ENCODE results near the gene SHF. TPM values are rescaled to one million over a fixed set of nuclear protein-coding genes. Genes with fewer than 3 reads are reported as not detected.

Gene SHF
- total and polyA plus RNA-seq, 2 of the 8 experiments (the other 6 are each of a cell fraction or from before 2014, with no cell fraction given), result 13.1 to 26.7 TPM

GRCh38 chr15:45123397-45123796 lies 64.4 kb downstream of the SHF start:
- Histone ChIP-seq H3K27me3 (replicated peaks in 1 of 4; ENCODE audit: control insufficient read depth in 3 of 4, extremely low read depth in 1 of 4, insufficient read depth in 3 of 4, low read length in 3 of 4) (peaks cover 13 to 47% (median 28%) of the 10 kb centered on the region in 4 experiments), H3K4me1 (replicated peaks in 1 of 4; ENCODE audit: control insufficient read depth in 3 of 4, insufficient read depth in 4 of 4, low read length in 3 of 4) (no peaks in the 10 kb centered on the region), H3K4me2 (ENCODE audit: insufficient read depth in 1 of 2, low read depth in 2 of 2, low read length in 2 of 2) (no peak overlapping the region), H2BK120ac (replicated peaks; ENCODE audit: low read depth, low read length) (no peak overlapping the region), H3K36me3 (ENCODE audit: control insufficient read depth in 2 of 4, insufficient read depth in 4 of 4, low read length in 3 of 4) (no peaks in the 10 kb centered on the region), H3K79me1 (ENCODE audit: low read depth, low read length) (no peaks in the 10 kb centered on the region), H3K14ac (ENCODE audit: insufficient read length) (no peak overlapping the region), H3K23me2 (ENCODE audit: low read depth, low read length) (no peaks in the 10 kb centered on the region), H4K91ac (replicated peaks; ENCODE audit: insufficient read length, low read length) (no peak overlapping the region), H4K8ac (ENCODE audit: extremely low read depth, insufficient read depth, low read length) (no peak overlapping the region), H3K4me3 (ENCODE audit: extremely low read depth in 1 of 4, insufficient read depth in 2 of 4, low read depth in 3 of 4, low read length in 4 of 4) (no peak overlapping the region), H3K18ac (ENCODE audit: extremely low read depth, low read length) (no peak overlapping the region), H2BK20ac (ENCODE audit: low read length) (no peak overlapping the region), H2BK5ac (ENCODE audit: low read depth, low read length) (no peak overlapping the region), H3K27ac (ENCODE audit: low read depth, low read length) (no peak overlapping the region), H4K5ac (ENCODE audit: insufficient read length, low read depth, low read length) (no peak overlapping the region), H3K56ac (replicated peaks; ENCODE audit: insufficient read length, low read depth, low read length) (no peak overlapping the region), H2BK12ac (ENCODE audit: low read depth, low read length) (no peak overlapping the region), H2AK5ac (ENCODE audit: low read depth, low read length) (no peak overlapping the region), H2BK15ac (ENCODE audit: low read length) (no peak overlapping the region), H3K9me3 (ENCODE audit: insufficient read depth in 2 of 2, low read depth in 1 of 2, low read length in 1 of 2) (no peaks in the 10 kb centered on the region), H3K9ac (replicated peaks in 1 of 4; ENCODE audit: extremely low read depth in 1 of 4, low read depth in 3 of 4, low read length in 3 of 4) (no peak overlapping the region), H2AFZ (ENCODE audit: low read length) (no peak overlapping the region), H3K4ac (replicated peaks; ENCODE audit: insufficient read length, low read depth, low read length) (no peak overlapping the region), H3K79me2 (ENCODE audit: control insufficient read depth in 1 of 2, insufficient read depth in 2 of 2, low read length in 2 of 2) (no peaks in the 10 kb centered on the region), H4K20me1 (replicated peaks in 1 of 2; ENCODE audit: control insufficient read depth in 1 of 2, insufficient read depth in 2 of 2, low read length in 2 of 2) (no peaks in the 10 kb centered on the region), H3K23ac (ENCODE audit: insufficient read length) (no peak overlapping the region)
- FAIRE-seq, result no peak
- DNase-seq (ENCODE audit: low read depth in 1 of 2, low spot score in 2 of 2), result no peak
- POLR2A ChIA-PET (ENCODE audit: partially characterized antibody), result interaction anchor here (0.6 to 1.2 kb wide), 2 partner anchors 12 to 165 kb away, joined by 3 to 4 read pairs; no protein-coding TSS in a partner anchor
- CTCF ChIA-PET (ENCODE audit: partially characterized antibody), result interaction anchor here (0.7 to 6.0 kb wide), 8 partner anchors 9 to 102 kb away, joined by 3 to 57 read pairs (median 6); partner anchors contain the start of genes DUOX2 and DUOXA2
- TF ChIP-seq SIRT6 (IDR thresholded peaks at IDR 0.05; ENCODE audit: low read length) (no peak), CEBPB (IDR thresholded peaks at IDR 0.05; ENCODE audit: low read depth, low read length) (no peak), CREB1 (IDR thresholded peaks at IDR 0.05) (no peak), CTBP2 (IDR thresholded peaks at IDR 0.05; ENCODE audit: borderline replicate concordance, insufficient read depth, insufficient read length, low read length) (no peak), CHD1 (IDR thresholded peaks at IDR 0.05; ENCODE audit: low read depth, low read length) (no peak), POU5F1 (IDR thresholded peaks at IDR 0.05; ENCODE audit: low read depth, low read length) (no peak), RAD21 (IDR thresholded peaks at IDR 0.05 in 1 of 2, conservative IDR thresholded peaks at IDR 0.05 in 1 of 2; ENCODE audit: low read depth in 2 of 2, low read length in 2 of 2) (no peak), JUND (IDR thresholded peaks at IDR 0.05; ENCODE audit: low read length) (no peak), TAF1 (IDR thresholded peaks at IDR 0.05; ENCODE audit: low read depth, low read length) (no peak), CTCF (IDR thresholded peaks at IDR 0.05; ENCODE audit: control extremely low read depth in 1 of 3, insufficient read depth in 1 of 3, low read depth in 1 of 3, low read length in 3 of 3) (no peak)
- TF ChIP-seq, protein P1, sequence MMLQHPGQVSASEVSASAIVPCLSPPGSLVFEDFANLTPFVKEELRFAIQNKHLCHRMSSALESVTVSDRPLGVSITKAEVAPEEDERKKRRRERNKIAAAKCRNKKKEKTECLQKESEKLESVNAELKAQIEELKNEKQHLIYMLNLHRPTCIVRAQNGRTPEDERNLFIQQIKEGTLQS (IDR thresholded peaks at IDR 0.05; ENCODE audit: insufficient read depth, low read depth, low read length), result no peak
